ENCODE results near the gene KRT74.

- TF ChIP-seq POLR2AphosphoS5 (IDR thresholded peaks at IDR 0.05; ENCODE audit: low read depth, low read length) (no peak), TAF1 (IDR thresholded peaks at IDR 0.05; ENCODE audit: borderline replicate concordance, insufficient read depth, low read length) (no peak), REST (IDR thresholded peaks at IDR 0.05; ENCODE audit: insufficient read depth in 1 of 2, low read depth in 2 of 2, low read length in 2 of 2) (no peak), SIN3A (IDR thresholded peaks at IDR 0.05; ENCODE audit: borderline replicate concordance, insufficient read depth, low read length) (no peak)
Measured at GRCh38 chr12:52608826-52609630, 35.4 kb upstream of the KRT74 start.

Data from PFSK-1 (cell line).